ENCODE results near the gene ETV7. TPM values are rescaled to one million over a fixed set of nuclear protein-coding genes. Genes with fewer than 3 reads are reported as not detected.

Gene ETV7
- total and polyA plus RNA-seq, 2 donors (not counting 1 experiment from before 2014, with no cell fraction given), result 0.96 to 2.0 TPM

- Histone ChIP-seq H3K4me3 (ENCODE audit: control extremely low read depth in 1 of 5, extremely low read depth in 1 of 5, insufficient read depth in 1 of 5, low read depth in 2 of 5, low read length in 4 of 5) (no peak overlapping the region), H2AFZ (ENCODE audit: insufficient read depth, low read depth, low read length, poor library complexity, severe bottlenecking) (no peak overlapping the region), H3K9ac (ENCODE audit: low read length) (no peak overlapping the region), H3K4me1 (ENCODE audit: control insufficient read depth in 2 of 2, insufficient read depth in 2 of 2, low read length in 2 of 2) (peaks cover 10 to 16% of the 10 kb centered on the region in 2 donors), H3K36me3 (replicated peaks in 1 of 2; ENCODE audit: control extremely low read depth in 1 of 2, control insufficient read depth in 1 of 2, extremely low read depth in 1 of 2, insufficient read depth in 2 of 2, low read length in 1 of 2) (no peaks in the 10 kb centered on the region), H3K27ac (ENCODE audit: low read length in 2 of 2) (no peak overlapping the region), H3K9me3 (ENCODE audit: control extremely low read depth in 1 of 3, control insufficient read depth in 2 of 3, insufficient read depth in 1 of 3, low read length in 2 of 3) (no peaks in the 10 kb centered on the region), H3K79me2 (ENCODE audit: control insufficient read depth, insufficient read depth, low read length) (no peaks in the 10 kb centered on the region), H3K4me2 (replicated peaks; ENCODE audit: low read depth, low read length, poor library complexity, severe bottlenecking) (no peak overlapping the region), H3K27me3 (replicated peaks in 1 of 4; ENCODE audit: control extremely low read depth in 1 of 4, control insufficient read depth in 3 of 4, insufficient read depth in 4 of 4, low read length in 3 of 4) (peaks cover 0 to 12% (median 0%) of the 10 kb centered on the region in 4 experiments), H4K20me1 (ENCODE audit: control insufficient read depth, insufficient read depth, low read length, poor library complexity, severe bottlenecking) (no peaks in the 10 kb centered on the region)
- ChIA-PET CTCF (interaction anchor here (1.4 kb wide), 1 partner anchor 13 kb away, joined by 3 read pairs; no protein-coding TSS in a partner anchor), POLR2A (no interaction called here)
- ATAC-seq (ENCODE audit: low read depth) (no peak), DNase-seq (no peak)
- 52% methylated on average over 18 of the region's 20 CpGs for WGBS (ENCODE audit: insufficient coverage)
- intact Hi-C loops (cut with micrococcal nuclease), result no loop called here
- Mint-ChIP-seq H3K9me3 (ENCODE audit: insufficient read depth) (no peaks in the 10 kb centered on the region), H3K27me3 (peaks cover 30% of the 10 kb centered on the region), H3K4me3 (no peak overlapping the region), H3K4me1 (peaks cover 15% of the 10 kb centered on the region), H3K27ac (no peak overlapping the region)
- TF ChIP-seq EZH2 (IDR thresholded peaks at IDR 0.05; ENCODE audit: borderline replicate concordance, insufficient read depth, low read depth, low read length, poor library complexity, severe bottlenecking) (no peak), CTCF (IDR thresholded peaks at IDR 0.05) (no peak)
Measured at GRCh38 chr6:36333931-36334725, 53.3 kb downstream of the ETV7 start.

Data from B cell (primary cell).